HCT116 (cell line): Measurements from ENCODE around the gene FGF1. TPM values are rescaled to one million over a fixed set of nuclear protein-coding genes. Genes with fewer than 3 reads are reported as not detected.

ENCODE experiments used
- ATAC-seq: fragments of 200-7000 bp; cut with Tn5 transposase; 2 replicates; pipeline ENCODE4 v1.9.1; 2020; ENCODE audit warnings: mild to moderate bottlenecking, moderate library complexity
- BruUV-seq: library from RNA; stranded (reverse); fragments of 400-500 nt; replicated peaks from 2 replicates; lab custom pipeline; 2021; lab: Mats Ljungman, UMichigan
- CTCF ChIA-PET: fragments of 300-600 bp; sonication (Branson Sonifier 250); formaldehyde crosslinking; loops from one replicate; lab custom pipeline; 2021; ENCODE audit warnings: antibody characterized with exemption; lab: Charles Lee
- POLR2A ChIA-PET: fragments of 300-600, 350-600 bp; sonication (Branson Sonifier 250); formaldehyde crosslinking; loops from one replicate; lab custom pipeline; 2021; ENCODE audit warnings: antibody characterized with exemption; lab: Charles Lee
- RAD21 ChIA-PET, 2 experiments: fragments of 300-600 bp; sonication (Branson Sonifier 250); formaldehyde crosslinking; loops; one replicate each; lab custom pipeline; 2023; ENCODE audit warnings: low total read pairs in 2 of 2; ENCODE audit not compliant: uncharacterized antibody in 2 of 2, unreplicated experiment in 2 of 2, low non-redundant PET in 1 of 2; lab: Charles Lee
- DNase-seq: peaks from one replicate; pipeline ENCODE4 v3.0.0-alpha.2; 2010; ENCODE audit warnings: low read depth, low spot score
- H2AFZ ChIP-seq: fragments of 200-600 bp; shearing (Covaris generic), sonication (generic); 2 replicates; pipeline ENCODE4 v1.6.1; 2017; ENCODE audit warnings: low read depth, mixed run types, mixed read lengths, antibody characterized with exemption, low read length; ENCODE audit not compliant: poor library complexity, severe bottlenecking
- H3K27ac ChIP-seq: 2 replicates; pipeline ENCODE4 v1.5.1; 2012; ENCODE audit warnings: low read depth, low read length
- H3K27me3 ChIP-seq: fragments of 200-600 bp; sonication (generic); 2 replicates; pipeline ENCODE4 v1.6.1; 2016; ENCODE audit warnings: mixed run types, low read length, mixed read lengths; ENCODE audit not compliant: insufficient read depth
- H3K36me3 ChIP-seq, 2 experiments: fragments of 200-500 bp in 1 of 2; fragments of 200-600 bp in 1 of 2; sonication (Bioruptor generic) in 1 of 2; sonication (generic) in 1 of 2; 2 replicates each; pipeline versions ENCODE4 v1.5.1 to v1.6.1; 2014 to 2016; ENCODE audit warnings: low read length in 2 of 2, inconsistent platforms in 1 of 2, mixed read lengths in 1 of 2, mixed run types in 1 of 2; ENCODE audit not compliant: insufficient read depth in 2 of 2, control insufficient read depth in 1 of 2
- H3K4me1 ChIP-seq, 2 experiments: fragments of 200-600 bp in 1 of 2; sonication (generic) in 1 of 2; 2 replicates each; pipeline versions ENCODE4 v1.5.1 to v1.6.1; 2012 to 2017; ENCODE audit warnings: low read length in 2 of 2, inconsistent platforms in 1 of 2, mild to moderate bottlenecking in 1 of 2, mixed read lengths in 1 of 2, mixed run types in 1 of 2, moderate library complexity in 1 of 2; ENCODE audit not compliant: insufficient read depth in 2 of 2, control insufficient read depth in 1 of 2
- H3K4me2 ChIP-seq: fragments of 200-600 bp; sonication (generic); 2 replicates; pipeline ENCODE4 v1.6.1; 2017; ENCODE audit warnings: mixed run types, low read length, mixed read lengths
- H3K4me3 ChIP-seq, 2 experiments: fragments of 200-600 bp in 1 of 2; sonication (generic) in 1 of 2; replicated peaks in 1 of 2; 2 replicates each; pipeline ENCODE4 v1.5.1; 2011 to 2016; ENCODE audit warnings: low read length in 2 of 2, control low read depth in 1 of 2, low read depth in 1 of 2, mild to moderate bottlenecking in 1 of 2, mixed read lengths in 1 of 2, mixed run types in 1 of 2
- H3K79me2 ChIP-seq: fragments of 200-600 bp; sonication (generic); 2 replicates; pipeline ENCODE4 v1.6.1; 2017; ENCODE audit warnings: mild to moderate bottlenecking, mixed run types, low read length, moderate library complexity, mixed read lengths; ENCODE audit not compliant: insufficient read depth
- H3K9ac ChIP-seq: fragments of 200-600 bp; sonication (generic); 2 replicates; pipeline ENCODE4 v1.6.1; 2016; ENCODE audit warnings: low read length, mixed read lengths
- H3K9me2 ChIP-seq: fragments of 200-600 bp; sonication (generic), shearing (Covaris generic); 2 replicates; pipeline ENCODE4 v1.6.1; 2017; ENCODE audit warnings: mixed run types, mild to moderate bottlenecking, moderate library complexity; ENCODE audit not compliant: insufficient read depth
- H3K9me3 ChIP-seq, 2 experiments: fragments of 200-500 bp in 1 of 2; fragments of 200-600 bp in 1 of 2; sonication (Bioruptor generic) in 1 of 2; sonication (generic) in 1 of 2; 2 replicates each; pipeline ENCODE4 v1.6.1; 2014 to 2017; ENCODE audit warnings: low read length in 2 of 2, mixed read lengths in 2 of 2, inconsistent platforms in 1 of 2, low read depth in 1 of 2, mild to moderate bottlenecking in 1 of 2, mixed run types in 1 of 2, moderate library complexity in 1 of 2; ENCODE audit not compliant: control insufficient read depth in 1 of 2, insufficient read depth in 1 of 2
- H4K20me1 ChIP-seq: fragments of 200-600 bp; sonication (generic), shearing (Covaris generic); 2 replicates; pipeline ENCODE4 v1.6.1; 2017; ENCODE audit warnings: mixed run types, mild to moderate bottlenecking, moderate library complexity; ENCODE audit not compliant: insufficient read depth
- CBX3 ChIP-seq: IDR thresholded peaks from 2 replicates; pipeline ENCODE4 v1.6.1; 2012; ENCODE audit warnings: low read depth
- CEBPB ChIP-seq: IDR thresholded peaks from 2 replicates; pipeline ENCODE4 v1.6.1; 2012; ENCODE audit warnings: low read depth
- CTCF ChIP-seq, 3 experiments: fragments of 200-600 bp in 1 of 3; sonication (generic) in 1 of 3; IDR thresholded peaks in 2 of 3; conservative IDR thresholded peaks in 1 of 3; 2 replicates each; pipeline ENCODE4 v1.5.1; 2012 to 2017; ENCODE audit warnings: low read depth in 2 of 3, low read length in 2 of 3, antibody characterized with exemption in 1 of 3, borderline replicate concordance in 1 of 3, control low read depth in 1 of 3, mild to moderate bottlenecking in 1 of 3, mixed read lengths in 1 of 3, mixed run types in 1 of 3, moderate library complexity in 1 of 3; ENCODE audit not compliant: insufficient read depth in 1 of 3
- ELF1 ChIP-seq: IDR thresholded peaks from 2 replicates; pipeline ENCODE4 v1.6.1; 2012; ENCODE audit warnings: low read depth, borderline replicate concordance
- EZH2 ChIP-seq: fragments of 200-600 bp; sonication (generic); IDR thresholded peaks from 2 replicates; pipeline ENCODE4 v1.6.1; 2017; ENCODE audit warnings: antibody characterized with exemption, mixed run types
- FOSL1 ChIP-seq: IDR thresholded peaks from 2 replicates; pipeline ENCODE4 v1.6.1; 2012; ENCODE audit warnings: low read depth
- JUND ChIP-seq: IDR thresholded peaks from 2 replicates; pipeline ENCODE4 v1.6.1; 2012
- MAX ChIP-seq: IDR thresholded peaks from 2 replicates; pipeline ENCODE4 v1.6.1; 2012
- POLR2A ChIP-seq: IDR thresholded peaks from 2 replicates; pipeline ENCODE4 v1.7.0; 2011; ENCODE audit warnings: borderline replicate concordance; ENCODE audit not compliant: insufficient read depth, insufficient read length; ENCODE audit errors: extremely low read depth
- POLR2AphosphoS5 ChIP-seq: IDR thresholded peaks from 2 replicates; pipeline ENCODE4 v1.6.1; 2011; ENCODE audit warnings: mild to moderate bottlenecking, low read depth, low read length, moderate library complexity
- RAD21 ChIP-seq: IDR thresholded peaks from 2 replicates; pipeline ENCODE4 v1.6.1; 2012; ENCODE audit warnings: low read depth, mild to moderate bottlenecking
- REST ChIP-seq: IDR thresholded peaks from 2 replicates; pipeline ENCODE4 v1.6.1; 2012; ENCODE audit warnings: low read depth
- SP1 ChIP-seq: IDR thresholded peaks from 2 replicates; pipeline ENCODE4 v1.6.1; 2012; ENCODE audit warnings: low read depth
- SRF ChIP-seq: IDR thresholded peaks from 2 replicates; pipeline ENCODE4 v1.6.1; 2012; ENCODE audit warnings: low read depth
- ZBTB33 ChIP-seq: IDR thresholded peaks from 2 replicates; pipeline ENCODE4 v1.6.1; 2011; ENCODE audit warnings: mild to moderate bottlenecking, low read length, moderate library complexity; ENCODE audit not compliant: insufficient replicate concordance; ENCODE audit errors: extremely low read depth
- intact Hi-C: fragments of 100-400 bp; cut with micrococcal nuclease; formaldehyde crosslinking; loops from 2 replicates; pipeline ENCODE4 v1.10.0; 2022
- total RNA-seq: library from RNA; stranded (reverse); gene quantifications from one replicate; pipeline ENCODE4 v1.2.1, GENCODE V29; 2021; ENCODE audit not compliant: unreplicated experiment

Gene FGF1
- total RNA-seq, 1 experiment from 2014 or later: not detected

GRCh38 chr5:142700566-142700965 is 14.7 kb upstream of the FGF1 start:
- Histone ChIP-seq H3K79me2 (no peaks in the 10 kb centered on the region), H3K27me3 (no peaks in the 10 kb centered on the region), H2AFZ (no peak overlapping the region), H3K27ac (no peak overlapping the region), H3K9ac (no peak overlapping the region), H3K4me3 (no peak overlapping the region), H4K20me1 (no peaks in the 10 kb centered on the region)
- no TSS peak for BruUV-seq
- intact Hi-C loops: no loop called here
- POLR2A ChIA-PET: no interaction called here
- ATAC-seq (no peak), DNase-seq (no peak)
- TF ChIP-seq ZBTB33 (no peak), POLR2A (no peak), MAX (no peak), JUND (no peak), CBX3 (no peak), CEBPB (no peak), RAD21 (no peak), ELF1 (no peak), REST (no peak), FOSL1 (no peak), CTCF (IDR thresholded peaks at IDR 0.05 in 2 of 3, conservative IDR thresholded peaks at IDR 0.05 in 1 of 3; ENCODE audit: borderline replicate concordance in 1 of 3, insufficient read depth in 1 of 3, low read depth in 2 of 3, low read length in 2 of 3) (no peak), EZH2 (no peak), POLR2AphosphoS5 (no peak), SP1 (no peak), SRF (no peak)
- TF ChIP-seq, all 23 proteins: peak for 0
- Histone ChIP-seq H3K4me1 (peaks cover 11 to 14% of the 10 kb centered on the region in 2 experiments; a peak in 3 of 4 replicates), H3K36me3 (no peaks in the 10 kb centered on the region), H3K4me2 (no peak overlapping the region), H3K9me3 (no peaks in the 10 kb centered on the region), H3K9me2 (no peaks in the 10 kb centered on the region)
- RAD21 ChIA-PET: interaction anchor here (3.4 to 3.9 kb wide), 2 partner anchors 45 kb away, joined by 23 to 25 read pairs; no protein-coding TSS in a partner anchor
- CTCF ChIA-PET: interaction anchor here (2.2 to 4.5 kb wide), 4 partner anchors 13 to 90 kb away, joined by 10 to 83 read pairs (median 16); no protein-coding TSS in a partner anchor
